GM12878 (cell line): Measurements from ENCODE around the gene PEMT.

ENCODE experiments used
- FOXK2 ChIP-seq: fragments of 450-650 bp; IDR thresholded peaks from 2 replicates; pipeline ENCODE4 v1.6.1; 2017; ENCODE audit warnings: mild to moderate bottlenecking, moderate library complexity
- JUND ChIP-seq: IDR thresholded peaks from 2 replicates; pipeline ENCODE4 v1.6.1; 2012; ENCODE audit warnings: low read depth, mild to moderate bottlenecking, low read length, improper control_type of control experiment, moderate library complexity
- SMC3 ChIP-seq: IDR thresholded peaks from 2 replicates; pipeline ENCODE4 v1.6.1; 2011; ENCODE audit warnings: low read length, improper control_type of control experiment, borderline replicate concordance

GRCh38 chr17:17612085-17613022, 20.8 kb upstream of the PEMT start:
- no peak for TF ChIP-seq JUND
- no peak for TF ChIP-seq FOXK2
- no peak for TF ChIP-seq SMC3
